Neural cell (in vitro differentiated cells): ENCODE results near the gene ZBTB7B.

ENCODE experiments used
- EP300 ChIP-seq: fragments of 450-650 bp; conservative IDR thresholded peaks from 2 replicates; pipeline ENCODE4 v1.6.1; 2014; ENCODE audit warnings: antibody characterized with exemption, mild to moderate bottlenecking, moderate library complexity; ENCODE audit not compliant: poor library complexity, severe bottlenecking
- EZH2 ChIP-seq: fragments of 200-600, 300-800 bp; shearing (Covaris generic), sonication (generic); IDR thresholded peaks from 2 replicates; pipeline ENCODE4 v1.6.1; 2014; ENCODE audit warnings: antibody characterized with exemption, low read length, borderline replicate concordance, mild to moderate bottlenecking; ENCODE audit not compliant: insufficient read depth, poor library complexity, severe bottlenecking
- MXI1 ChIP-seq: fragments of 450-650 bp; conservative IDR thresholded peaks from 2 replicates; pipeline ENCODE4 v1.6.1; 2014; ENCODE audit warnings: antibody characterized with exemption, mild to moderate bottlenecking; ENCODE audit not compliant: poor library complexity, severe bottlenecking
- POLR2AphosphoS5 ChIP-seq: IDR thresholded peaks from 2 replicates; pipeline ENCODE4 v1.6.1; 2012
- RAD21 ChIP-seq: fragments of 450-650 bp; conservative IDR thresholded peaks from 2 replicates; pipeline ENCODE4 v1.6.1; 2014; ENCODE audit warnings: antibody characterized with exemption, mild to moderate bottlenecking, moderate library complexity
- SMC3 ChIP-seq: fragments of 450-650 bp; conservative IDR thresholded peaks from 2 replicates; pipeline ENCODE4 v1.6.1; 2014; ENCODE audit warnings: antibody characterized with exemption, mild to moderate bottlenecking, moderate library complexity; ENCODE audit not compliant: poor library complexity
- TAF1 ChIP-seq: IDR thresholded peaks from 2 replicates; pipeline ENCODE4 v1.6.1; 2012; ENCODE audit warnings: low read depth
- TF ChIP-seq, protein P1 (sequence below): fragments of 450-650 bp; IDR thresholded peaks from 2 replicates; pipeline ENCODE4 v1.5.1; 2014; ENCODE audit warnings: antibody characterized with exemption, mild to moderate bottlenecking, moderate library complexity; ENCODE audit not compliant: poor library complexity, severe bottlenecking
- TF ChIP-seq, protein P2 (sequence below): IDR thresholded peaks from 2 replicates; pipeline ENCODE4 v1.6.1; 2012; ENCODE audit warnings: borderline replicate concordance

DNA sequence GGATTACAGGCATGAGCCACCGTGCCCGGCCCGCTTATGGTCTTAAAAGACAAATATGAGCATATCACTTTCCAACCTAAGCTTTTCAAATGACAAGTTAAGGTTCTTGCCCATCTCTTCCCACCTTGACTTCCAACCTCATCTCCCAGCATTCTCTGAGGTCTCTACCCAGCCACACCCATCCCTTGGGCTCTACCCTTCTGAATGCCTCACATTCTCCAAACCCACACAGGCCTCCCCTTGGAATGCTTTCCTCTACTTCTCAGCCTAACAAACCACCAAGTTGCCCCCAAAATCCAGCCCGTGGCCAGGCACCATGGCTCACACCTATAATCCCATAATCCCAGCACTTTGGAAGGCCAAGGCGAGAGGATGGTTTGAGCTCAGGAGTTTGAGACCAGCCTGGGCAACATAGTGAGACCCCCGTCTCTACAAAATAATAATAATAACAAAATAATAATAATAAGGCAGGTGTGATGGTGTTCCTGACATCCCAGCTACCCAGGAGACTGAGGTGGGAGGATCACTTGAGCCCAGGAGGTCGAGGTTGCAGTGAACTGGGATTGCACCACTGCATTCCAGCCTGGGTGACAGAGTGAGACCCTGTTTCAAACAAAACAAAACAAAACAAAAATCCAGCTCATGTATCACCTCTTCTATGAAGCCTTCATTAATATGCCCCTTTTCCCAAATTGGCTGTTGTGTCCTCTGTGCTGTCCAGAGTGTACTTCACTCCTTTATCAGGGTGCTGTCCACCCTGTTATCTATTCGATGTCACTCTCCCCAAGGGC lies 19.7 kb downstream of the ZBTB7B start:
- TF ChIP-seq, protein P1, sequence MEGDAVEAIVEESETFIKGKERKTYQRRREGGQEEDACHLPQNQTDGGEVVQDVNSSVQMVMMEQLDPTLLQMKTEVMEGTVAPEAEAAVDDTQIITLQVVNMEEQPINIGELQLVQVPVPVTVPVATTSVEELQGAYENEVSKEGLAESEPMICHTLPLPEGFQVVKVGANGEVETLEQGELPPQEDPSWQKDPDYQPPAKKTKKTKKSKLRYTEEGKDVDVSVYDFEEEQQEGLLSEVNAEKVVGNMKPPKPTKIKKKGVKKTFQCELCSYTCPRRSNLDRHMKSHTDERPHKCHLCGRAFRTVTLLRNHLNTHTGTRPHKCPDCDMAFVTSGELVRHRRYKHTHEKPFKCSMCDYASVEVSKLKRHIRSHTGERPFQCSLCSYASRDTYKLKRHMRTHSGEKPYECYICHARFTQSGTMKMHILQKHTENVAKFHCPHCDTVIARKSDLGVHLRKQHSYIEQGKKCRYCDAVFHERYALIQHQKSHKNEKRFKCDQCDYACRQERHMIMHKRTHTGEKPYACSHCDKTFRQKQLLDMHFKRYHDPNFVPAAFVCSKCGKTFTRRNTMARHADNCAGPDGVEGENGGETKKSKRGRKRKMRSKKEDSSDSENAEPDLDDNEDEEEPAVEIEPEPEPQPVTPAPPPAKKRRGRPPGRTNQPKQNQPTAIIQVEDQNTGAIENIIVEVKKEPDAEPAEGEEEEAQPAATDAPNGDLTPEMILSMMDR: no peak
- no peak for TF ChIP-seq SMC3
- TF ChIP-seq EZH2: no peak
- no peak for TF ChIP-seq RAD21
- no peak for TF ChIP-seq MXI1
- no peak for TF ChIP-seq EP300
- TF ChIP-seq POLR2AphosphoS5: no peak
- TF ChIP-seq, protein P2, sequence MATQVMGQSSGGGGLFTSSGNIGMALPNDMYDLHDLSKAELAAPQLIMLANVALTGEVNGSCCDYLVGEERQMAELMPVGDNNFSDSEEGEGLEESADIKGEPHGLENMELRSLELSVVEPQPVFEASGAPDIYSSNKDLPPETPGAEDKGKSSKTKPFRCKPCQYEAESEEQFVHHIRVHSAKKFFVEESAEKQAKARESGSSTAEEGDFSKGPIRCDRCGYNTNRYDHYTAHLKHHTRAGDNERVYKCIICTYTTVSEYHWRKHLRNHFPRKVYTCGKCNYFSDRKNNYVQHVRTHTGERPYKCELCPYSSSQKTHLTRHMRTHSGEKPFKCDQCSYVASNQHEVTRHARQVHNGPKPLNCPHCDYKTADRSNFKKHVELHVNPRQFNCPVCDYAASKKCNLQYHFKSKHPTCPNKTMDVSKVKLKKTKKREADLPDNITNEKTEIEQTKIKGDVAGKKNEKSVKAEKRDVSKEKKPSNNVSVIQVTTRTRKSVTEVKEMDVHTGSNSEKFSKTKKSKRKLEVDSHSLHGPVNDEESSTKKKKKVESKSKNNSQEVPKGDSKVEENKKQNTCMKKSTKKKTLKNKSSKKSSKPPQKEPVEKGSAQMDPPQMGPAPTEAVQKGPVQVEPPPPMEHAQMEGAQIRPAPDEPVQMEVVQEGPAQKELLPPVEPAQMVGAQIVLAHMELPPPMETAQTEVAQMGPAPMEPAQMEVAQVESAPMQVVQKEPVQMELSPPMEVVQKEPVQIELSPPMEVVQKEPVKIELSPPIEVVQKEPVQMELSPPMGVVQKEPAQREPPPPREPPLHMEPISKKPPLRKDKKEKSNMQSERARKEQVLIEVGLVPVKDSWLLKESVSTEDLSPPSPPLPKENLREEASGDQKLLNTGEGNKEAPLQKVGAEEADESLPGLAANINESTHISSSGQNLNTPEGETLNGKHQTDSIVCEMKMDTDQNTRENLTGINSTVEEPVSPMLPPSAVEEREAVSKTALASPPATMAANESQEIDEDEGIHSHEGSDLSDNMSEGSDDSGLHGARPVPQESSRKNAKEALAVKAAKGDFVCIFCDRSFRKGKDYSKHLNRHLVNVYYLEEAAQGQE: no peak
- no peak for TF ChIP-seq TAF1
